Measurements from ENCODE around the gene CRB3. TPM values are rescaled to one million over a fixed set of nuclear protein-coding genes. Genes with fewer than 3 reads are reported as not detected.
A peak's percentile ranks its signal among the peaks of the same experiment; 100 is the strongest.

Gene CRB3
- total and polyA plus RNA-seq, 2 experiments from 2014 or later = 11.8 to 44.4 TPM

DNA sequence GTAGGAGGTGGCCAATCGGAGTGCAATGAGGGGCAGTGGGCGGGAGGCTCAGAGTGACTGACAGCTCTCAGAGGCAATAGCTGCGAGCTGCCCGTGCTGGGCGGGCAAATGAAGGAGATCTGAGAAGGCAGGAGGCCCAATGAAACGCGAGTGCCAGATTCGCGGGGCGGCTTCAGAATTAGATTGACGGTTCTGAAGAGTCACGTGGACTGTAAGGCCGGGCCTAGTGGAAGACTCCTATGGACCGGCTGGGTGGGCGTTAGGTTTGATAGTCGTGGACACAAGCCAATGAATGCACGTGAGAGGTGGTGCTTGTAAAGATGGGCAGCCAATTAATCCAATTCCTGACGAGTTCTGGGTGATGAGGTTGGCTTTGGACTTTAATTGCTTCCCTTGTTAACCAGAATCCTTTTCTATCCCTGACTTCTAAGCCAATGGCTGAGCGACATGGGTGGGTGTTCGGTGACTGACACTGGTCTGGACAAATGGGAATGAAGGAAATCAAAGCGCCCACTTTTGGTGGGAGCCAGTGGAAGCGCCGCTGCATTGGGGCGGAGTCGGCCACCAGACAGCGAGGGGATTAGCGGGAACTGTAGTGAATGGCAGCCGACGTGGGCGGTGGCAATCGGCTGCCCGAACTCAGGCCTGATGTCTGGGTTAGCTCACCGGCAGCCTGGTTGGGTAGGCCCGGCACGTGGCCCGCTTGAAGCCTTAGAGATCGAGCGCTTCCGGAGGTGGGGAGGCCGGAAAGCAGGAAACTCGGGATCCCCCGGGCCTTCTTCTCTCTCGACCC is 38.9 kb upstream of the CRB3 start:
- H3K27ac Mint-ChIP-seq = peak overlapping the region; percentile 55; the same call in 1 of the 2 replicates
- H3K4me2 ChIP-seq = no peak overlapping the region
- H3K27ac ChIP-seq (ENCODE audit: low read depth) = no peak overlapping the region
- H3K79me2 ChIP-seq (replicated peaks; ENCODE audit: insufficient read depth) = peaks cover 40% of the 10 kb centered on the region
- H3K36me3 ChIP-seq (ENCODE audit: insufficient read depth) = peaks cover 16% of the 10 kb centered on the region
- peaks cover 13% of the 10 kb centered on the region for H3K4me1 Mint-ChIP-seq
- DNase-seq (ENCODE audit: low spot score) (peak; percentile 100), ATAC-seq (peak; percentile 87)
- H3K4me3 ChIP-seq = no peak overlapping the region
- peaks cover 30% of the 10 kb centered on the region for H4K20me1 ChIP-seq (replicated peaks; ENCODE audit: insufficient read depth)
- TF ChIP-seq, protein P1, sequence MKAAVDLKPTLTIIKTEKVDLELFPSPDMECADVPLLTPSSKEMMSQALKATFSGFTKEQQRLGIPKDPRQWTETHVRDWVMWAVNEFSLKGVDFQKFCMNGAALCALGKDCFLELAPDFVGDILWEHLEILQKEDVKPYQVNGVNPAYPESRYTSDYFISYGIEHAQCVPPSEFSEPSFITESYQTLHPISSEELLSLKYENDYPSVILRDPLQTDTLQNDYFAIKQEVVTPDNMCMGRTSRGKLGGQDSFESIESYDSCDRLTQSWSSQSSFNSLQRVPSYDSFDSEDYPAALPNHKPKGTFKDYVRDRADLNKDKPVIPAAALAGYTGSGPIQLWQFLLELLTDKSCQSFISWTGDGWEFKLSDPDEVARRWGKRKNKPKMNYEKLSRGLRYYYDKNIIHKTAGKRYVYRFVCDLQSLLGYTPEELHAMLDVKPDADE (IDR thresholded peaks at IDR 0.05) = no peak
- no peak for TF ChIP-seq ZNF331 (CRISPR knock-in tag; IDR thresholded peaks at IDR 0.05; ENCODE audit: low read depth)
- TF ChIP-seq CREB1 (CRISPR knock-in tag; IDR thresholded peaks at IDR 0.05; ENCODE audit: low read depth) = peak; percentile 83
- TF ChIP-seq, protein P2, sequence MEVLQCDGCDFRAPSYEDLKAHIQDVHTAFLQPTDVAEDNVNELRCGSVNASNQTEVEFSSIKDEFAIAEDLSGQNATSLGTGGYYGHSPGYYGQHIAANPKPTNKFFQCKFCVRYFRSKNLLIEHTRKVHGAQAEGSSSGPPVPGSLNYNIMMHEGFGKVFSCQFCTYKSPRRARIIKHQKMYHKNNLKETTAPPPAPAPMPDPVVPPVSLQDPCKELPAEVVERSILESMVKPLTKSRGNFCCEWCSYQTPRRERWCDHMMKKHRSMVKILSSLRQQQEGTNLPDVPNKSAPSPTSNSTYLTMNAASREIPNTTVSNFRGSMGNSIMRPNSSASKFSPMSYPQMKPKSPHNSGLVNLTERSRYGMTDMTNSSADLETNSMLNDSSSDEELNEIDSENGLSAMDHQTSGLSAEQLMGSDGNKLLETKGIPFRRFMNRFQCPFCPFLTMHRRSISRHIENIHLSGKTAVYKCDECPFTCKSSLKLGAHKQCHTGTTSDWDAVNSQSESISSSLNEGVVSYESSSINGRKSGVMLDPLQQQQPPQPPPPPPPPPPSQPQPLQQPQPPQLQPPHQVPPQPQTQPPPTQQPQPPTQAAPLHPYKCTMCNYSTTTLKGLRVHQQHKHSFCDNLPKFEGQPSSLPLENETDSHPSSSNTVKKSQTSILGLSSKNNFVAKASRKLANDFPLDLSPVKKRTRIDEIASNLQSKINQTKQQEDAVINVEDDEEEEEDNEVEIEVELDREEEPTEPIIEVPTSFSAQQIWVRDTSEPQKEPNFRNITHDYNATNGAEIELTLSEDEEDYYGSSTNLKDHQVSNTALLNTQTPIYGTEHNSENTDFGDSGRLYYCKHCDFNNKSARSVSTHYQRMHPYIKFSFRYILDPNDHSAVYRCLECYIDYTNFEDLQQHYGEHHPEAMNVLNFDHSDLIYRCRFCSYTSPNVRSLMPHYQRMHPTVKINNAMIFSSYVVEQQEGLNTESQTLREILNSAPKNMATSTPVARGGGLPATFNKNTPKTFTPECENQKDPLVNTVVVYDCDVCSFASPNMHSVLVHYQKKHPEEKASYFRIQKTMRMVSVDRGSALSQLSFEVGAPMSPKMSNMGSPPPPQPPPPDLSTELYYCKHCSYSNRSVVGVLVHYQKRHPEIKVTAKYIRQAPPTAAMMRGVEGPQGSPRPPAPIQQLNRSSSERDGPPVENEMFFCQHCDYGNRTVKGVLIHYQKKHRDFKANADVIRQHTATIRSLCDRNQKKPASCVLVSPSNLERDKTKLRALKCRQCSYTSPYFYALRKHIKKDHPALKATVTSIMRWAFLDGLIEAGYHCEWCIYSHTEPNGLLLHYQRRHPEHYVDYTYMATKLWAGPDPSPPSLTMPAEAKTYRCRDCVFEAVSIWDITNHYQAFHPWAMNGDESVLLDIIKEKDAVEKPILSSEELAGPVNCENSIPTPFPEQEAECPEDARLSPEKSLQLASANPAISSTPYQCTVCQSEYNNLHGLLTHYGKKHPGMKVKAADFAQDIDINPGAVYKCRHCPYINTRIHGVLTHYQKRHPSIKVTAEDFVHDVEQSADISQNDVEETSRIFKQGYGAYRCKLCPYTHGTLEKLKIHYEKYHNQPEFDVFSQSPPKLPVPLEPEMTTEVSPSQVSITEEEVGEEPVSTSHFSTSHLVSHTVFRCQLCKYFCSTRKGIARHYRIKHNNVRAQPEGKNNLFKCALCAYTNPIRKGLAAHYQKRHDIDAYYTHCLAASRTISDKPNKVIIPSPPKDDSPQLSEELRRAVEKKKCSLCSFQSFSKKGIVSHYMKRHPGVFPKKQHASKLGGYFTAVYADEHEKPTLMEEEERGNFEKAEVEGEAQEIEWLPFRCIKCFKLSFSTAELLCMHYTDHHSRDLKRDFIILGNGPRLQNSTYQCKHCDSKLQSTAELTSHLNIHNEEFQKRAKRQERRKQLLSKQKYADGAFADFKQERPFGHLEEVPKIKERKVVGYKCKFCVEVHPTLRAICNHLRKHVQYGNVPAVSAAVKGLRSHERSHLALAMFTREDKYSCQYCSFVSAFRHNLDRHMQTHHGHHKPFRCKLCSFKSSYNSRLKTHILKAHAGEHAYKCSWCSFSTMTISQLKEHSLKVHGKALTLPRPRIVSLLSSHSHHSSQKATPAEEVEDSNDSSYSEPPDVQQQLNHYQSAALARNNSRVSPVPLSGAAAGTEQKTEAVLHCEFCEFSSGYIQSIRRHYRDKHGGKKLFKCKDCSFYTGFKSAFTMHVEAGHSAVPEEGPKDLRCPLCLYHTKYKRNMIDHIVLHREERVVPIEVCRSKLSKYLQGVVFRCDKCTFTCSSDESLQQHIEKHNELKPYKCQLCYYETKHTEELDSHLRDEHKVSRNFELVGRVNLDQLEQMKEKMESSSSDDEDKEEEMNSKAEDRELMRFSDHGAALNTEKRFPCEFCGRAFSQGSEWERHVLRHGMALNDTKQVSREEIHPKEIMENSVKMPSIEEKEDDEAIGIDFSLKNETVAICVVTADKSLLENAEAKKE (CRISPR knock-in tag; IDR thresholded peaks at IDR 0.05) = no peak
- no peak for TF ChIP-seq JUNB (IDR thresholded peaks at IDR 0.05; ENCODE audit: unreplicated experiment)
- TF ChIP-seq EZH2 (IDR thresholded peaks at IDR 0.05; ENCODE audit: low read depth, unreplicated experiment) = no peak
- TF ChIP-seq, protein P3, sequence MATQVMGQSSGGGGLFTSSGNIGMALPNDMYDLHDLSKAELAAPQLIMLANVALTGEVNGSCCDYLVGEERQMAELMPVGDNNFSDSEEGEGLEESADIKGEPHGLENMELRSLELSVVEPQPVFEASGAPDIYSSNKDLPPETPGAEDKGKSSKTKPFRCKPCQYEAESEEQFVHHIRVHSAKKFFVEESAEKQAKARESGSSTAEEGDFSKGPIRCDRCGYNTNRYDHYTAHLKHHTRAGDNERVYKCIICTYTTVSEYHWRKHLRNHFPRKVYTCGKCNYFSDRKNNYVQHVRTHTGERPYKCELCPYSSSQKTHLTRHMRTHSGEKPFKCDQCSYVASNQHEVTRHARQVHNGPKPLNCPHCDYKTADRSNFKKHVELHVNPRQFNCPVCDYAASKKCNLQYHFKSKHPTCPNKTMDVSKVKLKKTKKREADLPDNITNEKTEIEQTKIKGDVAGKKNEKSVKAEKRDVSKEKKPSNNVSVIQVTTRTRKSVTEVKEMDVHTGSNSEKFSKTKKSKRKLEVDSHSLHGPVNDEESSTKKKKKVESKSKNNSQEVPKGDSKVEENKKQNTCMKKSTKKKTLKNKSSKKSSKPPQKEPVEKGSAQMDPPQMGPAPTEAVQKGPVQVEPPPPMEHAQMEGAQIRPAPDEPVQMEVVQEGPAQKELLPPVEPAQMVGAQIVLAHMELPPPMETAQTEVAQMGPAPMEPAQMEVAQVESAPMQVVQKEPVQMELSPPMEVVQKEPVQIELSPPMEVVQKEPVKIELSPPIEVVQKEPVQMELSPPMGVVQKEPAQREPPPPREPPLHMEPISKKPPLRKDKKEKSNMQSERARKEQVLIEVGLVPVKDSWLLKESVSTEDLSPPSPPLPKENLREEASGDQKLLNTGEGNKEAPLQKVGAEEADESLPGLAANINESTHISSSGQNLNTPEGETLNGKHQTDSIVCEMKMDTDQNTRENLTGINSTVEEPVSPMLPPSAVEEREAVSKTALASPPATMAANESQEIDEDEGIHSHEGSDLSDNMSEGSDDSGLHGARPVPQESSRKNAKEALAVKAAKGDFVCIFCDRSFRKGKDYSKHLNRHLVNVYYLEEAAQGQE (IDR thresholded peaks at IDR 0.05; ENCODE audit: unreplicated experiment) = no peak
- no peak for TF ChIP-seq STAT1 (IDR thresholded peaks at IDR 0.05; ENCODE audit: unreplicated experiment)
- peaks cover 7% of the 10 kb centered on the region; the same call in 1 of the 2 replicates for H3K9me2 ChIP-seq (ENCODE audit: insufficient read depth)
- peaks cover 9% of the 10 kb centered on the region for H3K9me3 Mint-ChIP-seq
- peaks cover 16% of the 10 kb centered on the region for H3K27me3 Mint-ChIP-seq (ENCODE audit: insufficient read depth, low read depth, poor library complexity)
- no peak overlapping the region for H2AFZ ChIP-seq
- peaks cover 8% of the 10 kb centered on the region; the same call in 1 of the 2 replicates for H3K4me1 ChIP-seq (ENCODE audit: insufficient read depth)
- no peaks in the 10 kb centered on the region for H3K27me3 ChIP-seq (ENCODE audit: insufficient read depth)
- peaks cover 48% of the 10 kb centered on the region for H3K36me3 Mint-ChIP-seq (ENCODE audit: low read depth)
- H3K4me3 Mint-ChIP-seq = peak overlapping the region; percentile 70
- H3F3A ChIP-seq (replicated peaks; ENCODE audit: low read depth) = 0 out of 2 replicates have a peak, but pooled peaks cover 4% of the 10 kb centered on the region

Measured in GM23338 (cell line).